Natural killer cell (primary cell): Measurements from ENCODE around the gene INMT. TPM values are rescaled to one million over a fixed set of nuclear protein-coding genes. Genes with fewer than 3 reads are reported as not detected.

Experiments
- ATAC-seq, 3 donors: fragments of 150-1000 bp in 2 of 3; fragments of 200-7000 bp in 1 of 3; cut with Tn5 transposase; 1 replicate in 1 of 3; 2 replicates in 2 of 3; pipeline ENCODE4 v1.10.0; 2021; ENCODE audit warnings: mild to moderate bottlenecking in 2 of 3, moderate library complexity in 2 of 3
- DNase-seq, 2 donors: peaks; one replicate each; pipeline versions ENCODE4 v3.0.0 to v3.0.0-alpha.2; 2013 to 2021; ENCODE audit warnings: mixed read lengths in 1 of 2
- H3K27ac ChIP-seq: one replicate; pipeline ENCODE4 v1.5.1; 2013; ENCODE audit warnings: mild to moderate bottlenecking, low read length
- H3K27me3 ChIP-seq: one replicate; pipeline ENCODE4 v1.6.1; 2013; ENCODE audit warnings: low read length; ENCODE audit not compliant: control insufficient read depth, insufficient read depth
- H3K36me3 ChIP-seq: one replicate; pipeline ENCODE4 v1.6.1; 2013; ENCODE audit warnings: low read length; ENCODE audit not compliant: control insufficient read depth, insufficient read depth
- H3K4me1 ChIP-seq: one replicate; pipeline ENCODE4 v1.6.1; 2013; ENCODE audit warnings: low read length; ENCODE audit not compliant: control insufficient read depth, insufficient read depth
- H3K4me3 ChIP-seq: one replicate; pipeline ENCODE4 v1.5.1; 2013; ENCODE audit warnings: low read length
- H3K9me3 ChIP-seq: one replicate; pipeline ENCODE4 v1.6.1; 2013; ENCODE audit warnings: low read length; ENCODE audit not compliant: control insufficient read depth, insufficient read depth
- H3K27ac Mint-ChIP-seq, 2 donors: one replicate each; pipeline ENCODE4 v1.8.0; 2022; ENCODE audit warnings: mild to moderate bottlenecking in 2 of 2, mixed read lengths in 2 of 2, moderate library complexity in 1 of 2
- H3K27me3 Mint-ChIP-seq, 2 donors: one replicate each; pipeline ENCODE4 v1.8.0; 2022; ENCODE audit warnings: low read depth in 2 of 2, mixed read lengths in 2 of 2
- H3K36me3 Mint-ChIP-seq: one replicate; pipeline ENCODE4 v1.8.0; 2022; ENCODE audit warnings: mixed read lengths
- H3K4me1 Mint-ChIP-seq, 2 donors: one replicate each; pipeline ENCODE4 v1.8.0; 2022; ENCODE audit warnings: mixed read lengths in 2 of 2
- H3K4me3 Mint-ChIP-seq: one replicate; pipeline ENCODE4 v1.8.0; 2022; ENCODE audit warnings: mild to moderate bottlenecking, moderate library complexity, mixed read lengths
- H3K9me3 Mint-ChIP-seq, 2 donors: one replicate each; pipeline ENCODE4 v1.8.0; 2022; ENCODE audit warnings: mixed read lengths in 2 of 2
- WGBS: methylation state at CpG from one replicate; pipeline ENCODE4 v1.1.7; 2013; ENCODE audit warnings: missing lambda C conversion rate; ENCODE audit not compliant: insufficient coverage; 5-methylcytosine and 5-hydroxymethylcytosine counted together
- intact Hi-C: fragments of 100-400 bp; cut with micrococcal nuclease; formaldehyde crosslinking; loops from one replicate; pipeline ENCODE4 v1.14.2; 2022
- total RNA-seq, 4 donors: library from RNA; stranded (reverse); fragments of 120-200 nt in 1 of 4; gene quantifications; one replicate each; pipeline versions ENCODE4 v1.2.3 to v1.2.4, GENCODE V29; 2013 to 2022
- TF ChIP-seq, protein P1 (sequence below): fragments of 200-600 bp; IDR thresholded peaks from one replicate; pipeline ENCODE4 v1.8.0; 2022; ENCODE audit warnings: antibody characterized with exemption

Gene INMT
- total RNA-seq, 3 donors from 2014 or later (not counting 1 experiment from before 2014, with no cell fraction given): 0.56 to 1.0 TPM; not detected in 1

DNA sequence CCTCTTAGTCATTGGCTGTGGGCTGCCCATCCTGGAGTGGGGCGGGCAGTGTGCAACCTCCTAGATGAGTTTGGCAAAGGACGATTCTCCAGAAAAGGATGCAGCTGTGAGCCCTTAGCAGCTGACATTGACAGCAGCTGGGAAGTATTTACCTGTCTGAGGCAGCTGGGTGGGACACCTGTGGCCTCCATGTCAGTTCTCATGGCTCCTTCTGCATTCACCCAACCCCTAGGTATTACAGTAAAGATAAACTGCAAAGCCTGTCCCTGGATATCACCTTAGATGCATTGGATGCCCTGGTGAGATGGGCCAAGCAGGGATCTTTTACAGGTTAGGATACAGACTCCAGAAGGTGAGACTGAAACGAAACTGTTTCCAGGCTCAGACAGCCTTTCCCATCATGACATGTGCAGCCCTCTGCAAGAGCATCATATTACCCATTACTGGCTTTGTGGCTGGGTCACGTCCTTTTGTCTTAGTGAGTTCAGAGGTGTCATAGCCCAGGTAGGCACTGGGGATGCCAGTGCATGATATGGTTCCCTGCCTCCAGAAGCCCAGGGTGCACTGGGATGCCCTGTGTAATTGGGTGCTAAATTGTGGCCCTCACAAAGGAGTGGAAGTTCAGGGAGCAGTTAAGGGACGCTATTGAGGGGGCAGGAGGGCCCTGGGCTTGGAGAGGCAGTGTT lies 48.2 kb downstream of the INMT start:
- Mint-ChIP-seq H3K27ac (no peak overlapping the region), H3K4me3 (no peak overlapping the region), H3K36me3 (no peaks in the 10 kb centered on the region), H3K4me1 (peaks cover 0 to 9% of the 10 kb centered on the region in 2 donors), H3K27me3 (peaks cover 0 to 4% of the 10 kb centered on the region in 2 donors), H3K9me3 (no peaks in the 10 kb centered on the region)
- Histone ChIP-seq H3K9me3 (no peaks in the 10 kb centered on the region), H3K36me3 (no peaks in the 10 kb centered on the region), H3K4me3 (no peak overlapping the region), H3K27me3 (no peaks in the 10 kb centered on the region), H3K4me1 (no peaks in the 10 kb centered on the region), H3K27ac (no peak overlapping the region)
- TF ChIP-seq, protein P1, sequence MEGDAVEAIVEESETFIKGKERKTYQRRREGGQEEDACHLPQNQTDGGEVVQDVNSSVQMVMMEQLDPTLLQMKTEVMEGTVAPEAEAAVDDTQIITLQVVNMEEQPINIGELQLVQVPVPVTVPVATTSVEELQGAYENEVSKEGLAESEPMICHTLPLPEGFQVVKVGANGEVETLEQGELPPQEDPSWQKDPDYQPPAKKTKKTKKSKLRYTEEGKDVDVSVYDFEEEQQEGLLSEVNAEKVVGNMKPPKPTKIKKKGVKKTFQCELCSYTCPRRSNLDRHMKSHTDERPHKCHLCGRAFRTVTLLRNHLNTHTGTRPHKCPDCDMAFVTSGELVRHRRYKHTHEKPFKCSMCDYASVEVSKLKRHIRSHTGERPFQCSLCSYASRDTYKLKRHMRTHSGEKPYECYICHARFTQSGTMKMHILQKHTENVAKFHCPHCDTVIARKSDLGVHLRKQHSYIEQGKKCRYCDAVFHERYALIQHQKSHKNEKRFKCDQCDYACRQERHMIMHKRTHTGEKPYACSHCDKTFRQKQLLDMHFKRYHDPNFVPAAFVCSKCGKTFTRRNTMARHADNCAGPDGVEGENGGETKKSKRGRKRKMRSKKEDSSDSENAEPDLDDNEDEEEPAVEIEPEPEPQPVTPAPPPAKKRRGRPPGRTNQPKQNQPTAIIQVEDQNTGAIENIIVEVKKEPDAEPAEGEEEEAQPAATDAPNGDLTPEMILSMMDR: no peak
- intact Hi-C loops: loop anchor here (2.0 kb wide), 1 partner anchor 323 kb away; no protein-coding TSS in a partner anchor
- ATAC-seq (no peak), DNase-seq (no peak)
- WGBS: 82% methylated on average over 5 of the region's 5 CpGs

DNA sequence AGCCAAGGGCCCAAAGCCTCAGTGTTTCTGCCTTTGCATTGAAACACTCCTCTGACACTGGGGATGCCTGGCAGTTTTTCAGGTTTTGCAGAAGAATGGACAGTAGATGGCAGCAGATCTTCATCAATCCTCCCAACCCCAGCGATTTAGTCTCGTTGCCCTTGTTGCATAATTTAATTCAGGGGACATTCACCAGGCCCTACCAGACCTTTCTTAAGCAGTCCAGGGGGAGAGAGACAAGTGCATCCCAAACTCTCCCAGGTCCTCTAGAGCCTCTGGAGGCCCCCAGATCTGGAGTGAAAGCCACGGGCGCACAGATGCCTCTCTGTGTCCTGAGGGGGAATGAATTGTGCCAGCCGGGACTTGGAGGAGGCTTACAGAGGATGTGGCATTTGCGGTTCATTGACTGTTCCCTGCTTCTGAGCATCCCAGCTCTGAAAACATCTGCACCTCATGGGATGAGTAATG lies 48.9 kb downstream of the INMT start:
- Mint-ChIP-seq H3K36me3 (no peaks in the 10 kb centered on the region), H3K4me1 (peaks cover 0 to 6% of the 10 kb centered on the region in 2 donors), H3K27ac (no peak overlapping the region), H3K27me3 (peaks cover 0 to 4% of the 10 kb centered on the region in 2 donors), H3K4me3 (no peak overlapping the region), H3K9me3 (no peaks in the 10 kb centered on the region)
- TF ChIP-seq, protein P1: no peak
- DNase-seq (peak in 1 of 2 donors; percentile 68), ATAC-seq (peak in 2 of 3 donors; percentile 36 to 54)
- Histone ChIP-seq H3K4me3 (no peak overlapping the region), H3K4me1 (no peaks in the 10 kb centered on the region), H3K36me3 (no peaks in the 10 kb centered on the region), H3K27me3 (no peaks in the 10 kb centered on the region), H3K9me3 (no peaks in the 10 kb centered on the region), H3K27ac (no peak overlapping the region)
- WGBS: 44% methylated on average over 6 of the region's 6 CpGs
- intact Hi-C loops: loop anchor here (2.0 kb wide), 1 partner anchor 322 kb away; no protein-coding TSS in a partner anchor

DNA sequence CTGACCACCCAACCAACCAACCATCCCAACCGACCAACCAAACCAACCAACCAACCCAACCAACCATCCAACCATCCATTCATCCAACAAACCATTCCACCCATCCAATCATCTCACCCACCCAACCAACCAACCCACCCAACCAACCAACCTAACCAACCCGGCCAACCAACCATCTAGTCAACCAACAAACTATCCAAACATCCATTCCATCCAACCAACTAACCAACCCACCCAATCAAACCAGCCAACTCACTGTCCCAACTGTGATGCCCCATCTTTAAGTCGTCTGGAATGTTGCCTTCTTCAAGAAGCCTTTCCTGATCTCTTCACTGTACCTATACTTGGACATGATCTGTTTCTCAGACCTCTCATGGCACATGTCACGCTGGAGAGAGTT lies 50.9 kb downstream of the INMT start:
- Histone ChIP-seq H3K27ac (no peak overlapping the region), H3K4me3 (no peak overlapping the region), H3K27me3 (no peaks in the 10 kb centered on the region), H3K4me1 (no peaks in the 10 kb centered on the region), H3K36me3 (no peaks in the 10 kb centered on the region), H3K9me3 (no peaks in the 10 kb centered on the region)
- no peak overlapping the region for H3K4me3 Mint-ChIP-seq
- H3K4me1 Mint-ChIP-seq: no peaks in the 10 kb centered on the region
- H3K27ac Mint-ChIP-seq: no peak overlapping the region
- intact Hi-C loops: no loop called here
- no peaks in the 10 kb centered on the region for H3K9me3 Mint-ChIP-seq
- TF ChIP-seq, protein P1: no peak
- H3K36me3 Mint-ChIP-seq: no peaks in the 10 kb centered on the region
- peaks cover 0 to 4% of the 10 kb centered on the region in 2 donors for H3K27me3 Mint-ChIP-seq
- ATAC-seq: no peak
- DNase-seq: no peak
- 88% methylated on average over 4 of the region's 4 CpGs for WGBS
